ENCODE measurements around the gene DDX50. TPM values are rescaled to one million over a fixed set of nuclear protein-coding genes. Genes with fewer than 3 reads are reported as not detected.
"Not testable (repeated sequence)": the region's sequence is repeated elsewhere in the genome, so short reads cannot be mapped to it uniquely, and the experiment has no call there.

Gene DDX50, protein sequence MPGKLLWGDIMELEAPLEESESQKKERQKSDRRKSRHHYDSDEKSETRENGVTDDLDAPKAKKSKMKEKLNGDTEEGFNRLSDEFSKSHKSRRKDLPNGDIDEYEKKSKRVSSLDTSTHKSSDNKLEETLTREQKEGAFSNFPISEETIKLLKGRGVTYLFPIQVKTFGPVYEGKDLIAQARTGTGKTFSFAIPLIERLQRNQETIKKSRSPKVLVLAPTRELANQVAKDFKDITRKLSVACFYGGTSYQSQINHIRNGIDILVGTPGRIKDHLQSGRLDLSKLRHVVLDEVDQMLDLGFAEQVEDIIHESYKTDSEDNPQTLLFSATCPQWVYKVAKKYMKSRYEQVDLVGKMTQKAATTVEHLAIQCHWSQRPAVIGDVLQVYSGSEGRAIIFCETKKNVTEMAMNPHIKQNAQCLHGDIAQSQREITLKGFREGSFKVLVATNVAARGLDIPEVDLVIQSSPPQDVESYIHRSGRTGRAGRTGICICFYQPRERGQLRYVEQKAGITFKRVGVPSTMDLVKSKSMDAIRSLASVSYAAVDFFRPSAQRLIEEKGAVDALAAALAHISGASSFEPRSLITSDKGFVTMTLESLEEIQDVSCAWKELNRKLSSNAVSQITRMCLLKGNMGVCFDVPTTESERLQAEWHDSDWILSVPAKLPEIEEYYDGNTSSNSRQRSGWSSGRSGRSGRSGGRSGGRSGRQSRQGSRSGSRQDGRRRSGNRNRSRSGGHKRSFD
- total RNA-seq, result 41.3 TPM

DNA sequence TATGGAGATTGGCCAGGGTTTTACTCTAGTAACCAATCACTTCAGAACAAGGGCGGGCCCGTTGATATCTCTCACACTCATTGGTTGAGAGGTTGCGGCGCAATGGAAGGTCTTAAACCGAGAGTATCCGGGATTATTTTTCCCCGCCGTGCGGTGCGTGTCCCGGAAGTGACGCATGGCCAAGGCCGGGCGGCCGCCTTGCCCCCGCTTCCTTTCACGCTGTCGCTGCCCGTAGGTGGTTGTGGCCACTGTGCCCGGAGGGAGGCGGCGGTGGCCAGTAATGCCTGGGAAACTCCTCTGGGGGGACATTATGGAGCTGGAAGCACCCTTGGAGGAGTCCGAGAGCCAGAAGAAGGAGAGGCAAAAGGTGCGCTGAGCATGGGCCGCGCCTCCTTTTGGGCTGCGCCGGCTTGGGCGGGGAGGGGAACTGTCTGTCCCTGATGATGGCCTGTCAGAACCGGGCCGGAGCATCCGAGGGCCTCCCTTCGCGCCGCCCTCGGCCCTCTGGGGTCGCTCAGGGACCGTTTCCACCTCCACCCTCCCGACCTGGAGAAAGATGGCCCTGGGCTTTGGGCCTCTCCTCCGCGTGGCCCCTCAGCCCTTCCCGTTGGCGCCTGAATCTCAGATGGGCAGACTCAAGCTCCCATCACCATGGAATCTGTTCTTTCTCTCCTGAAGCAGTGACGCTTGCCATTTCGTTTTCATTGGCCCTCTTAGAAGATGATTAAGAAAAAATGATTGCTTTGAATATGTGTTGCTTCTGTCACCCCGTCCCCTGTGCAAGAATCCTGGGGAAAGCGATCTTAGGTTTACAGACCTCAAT is at the start of gene DDX50:
Gene DDX50 (plus strand): TSS at position 211 of the 823 bp plus-strand sequence. CDS start 70 bp downstream, at position 281.
- ATAC-seq (peak; percentile 99), DNase-seq (ENCODE audit: low spot score) (peak; percentile 98)
- intact Hi-C loops (cut with DNase I), result no loop called here

DNA sequence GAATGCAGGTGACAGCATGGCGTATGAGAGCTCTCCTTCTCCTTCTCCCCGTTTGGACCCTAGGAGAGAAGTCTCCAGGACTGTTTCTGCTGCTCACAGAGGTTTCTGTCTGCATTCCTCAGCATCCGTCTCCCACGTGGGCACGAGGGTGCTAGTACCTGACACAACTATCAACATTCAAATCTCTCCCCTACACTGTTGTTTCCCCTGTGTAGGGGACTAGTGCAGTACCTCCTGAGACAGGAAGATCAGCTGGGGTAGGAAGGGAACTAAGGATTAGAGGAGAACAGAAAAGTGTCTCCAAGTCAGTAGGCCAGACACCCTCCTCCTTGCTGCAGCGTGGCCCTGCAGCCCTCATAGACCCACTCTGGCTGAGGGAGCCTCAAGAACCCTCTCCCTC is 44.8 kb upstream of the DDX50 start:
- intact Hi-C loops (cut with DNase I), result no loop called here
- no peak for ATAC-seq
- DNase-seq (ENCODE audit: low spot score), result no peak

DNA sequence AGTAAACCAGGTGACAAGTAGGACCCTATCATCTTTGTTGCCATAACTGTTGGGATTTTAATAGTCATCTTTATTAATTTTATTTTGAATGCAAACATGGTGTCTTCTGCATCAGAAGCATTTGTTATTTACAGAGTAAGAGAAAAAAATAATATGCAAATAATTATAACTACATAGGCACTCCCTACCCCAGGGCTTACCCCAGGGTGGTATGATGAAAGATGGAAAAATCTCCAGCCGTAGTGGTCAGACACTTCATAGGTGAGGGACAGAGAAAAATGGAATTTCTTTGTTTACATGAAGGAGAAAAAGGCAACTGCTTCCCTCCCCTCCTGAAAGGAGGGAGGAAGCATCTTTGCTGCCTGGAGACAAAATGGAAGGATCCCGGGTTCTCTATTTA is 44.1 kb upstream of the DDX50 start:
- no peak for ATAC-seq

DNA sequence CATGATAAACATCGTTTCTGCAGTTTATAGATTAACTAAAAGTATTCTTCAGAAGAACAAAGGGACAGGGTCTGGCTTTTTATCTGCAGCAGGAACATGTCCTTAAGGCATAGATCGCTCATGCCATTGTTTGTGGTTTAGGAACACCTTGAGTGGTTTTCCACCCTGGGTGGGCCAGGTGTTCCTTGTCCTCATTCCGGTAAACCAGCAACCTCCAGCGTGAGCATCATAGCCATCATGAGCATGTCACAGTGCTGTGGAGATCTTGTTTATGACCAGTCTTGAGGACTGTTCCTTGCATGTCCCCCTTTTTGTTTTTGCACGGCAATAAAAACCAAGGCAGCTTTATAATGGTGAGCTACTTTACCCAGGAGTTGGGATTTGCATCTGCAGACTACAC is 39.9 kb upstream of the DDX50 start:
- no peak for DNase-seq (ENCODE audit: low spot score)
- no peak for ATAC-seq
- intact Hi-C loops (cut with DNase I), result loop anchor here (10.0 kb wide), 1 partner anchor 1124 kb away; no protein-coding TSS in a partner anchor

More for the DNA sequence above, 44.1 kb upstream of the DDX50 start:
- intact Hi-C loops (cut with DNase I), result no loop called here
- DNase-seq (ENCODE audit: low spot score), result no peak

DNA sequence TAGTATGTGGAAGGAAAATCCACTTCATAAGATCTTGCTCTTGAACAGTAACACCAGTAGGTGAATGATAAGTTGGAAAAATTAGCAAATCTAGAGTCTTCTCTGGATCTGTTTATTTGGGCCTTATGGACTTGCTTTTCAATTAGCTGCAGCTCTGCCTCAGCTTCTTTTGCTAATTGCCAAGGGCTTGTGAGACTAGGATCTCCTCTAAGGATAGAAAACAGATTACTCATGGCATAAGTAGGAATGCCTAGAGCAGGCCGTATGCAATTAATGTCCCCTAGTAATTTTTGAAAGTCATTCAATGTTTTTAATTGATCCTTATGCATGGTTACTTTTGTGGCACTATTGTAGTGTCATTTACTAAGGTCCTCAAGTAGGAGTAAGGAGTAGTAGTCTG is 36.5 kb upstream of the DDX50 start:
- ATAC-seq (no peak), DNase-seq (ENCODE audit: low spot score) (no peak)
- intact Hi-C loops (cut with DNase I), result loop anchor here (10.0 kb wide), 1 partner anchor 1120 kb away; no protein-coding TSS in a partner anchor

DNA sequence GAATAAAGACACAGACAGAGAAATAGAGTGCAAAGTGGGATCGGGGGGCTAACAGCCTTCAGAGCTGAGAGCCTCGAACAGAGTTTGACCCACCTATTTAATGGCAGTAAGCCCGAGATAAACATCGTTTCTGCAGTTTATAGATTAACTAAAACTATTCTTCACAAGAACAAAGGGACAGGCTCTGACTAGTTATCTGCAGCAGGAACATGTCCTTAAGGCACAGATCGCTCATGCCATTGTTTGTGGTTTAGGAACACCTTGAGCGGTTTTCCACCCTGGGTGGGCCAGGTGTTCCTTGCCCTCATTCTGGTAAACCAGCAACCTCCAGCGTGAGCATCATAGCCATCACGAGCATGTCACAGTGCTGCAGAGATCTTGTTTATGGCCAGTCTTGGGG is 32.9 kb upstream of the DDX50 start:
- intact Hi-C loops (cut with DNase I), result loop anchor here (10.0 kb wide), 1 partner anchor 1117 kb away; no protein-coding TSS in a partner anchor
- not testable (repeated sequence) for ATAC-seq; DNase-seq (ENCODE audit: low spot score)

DNA sequence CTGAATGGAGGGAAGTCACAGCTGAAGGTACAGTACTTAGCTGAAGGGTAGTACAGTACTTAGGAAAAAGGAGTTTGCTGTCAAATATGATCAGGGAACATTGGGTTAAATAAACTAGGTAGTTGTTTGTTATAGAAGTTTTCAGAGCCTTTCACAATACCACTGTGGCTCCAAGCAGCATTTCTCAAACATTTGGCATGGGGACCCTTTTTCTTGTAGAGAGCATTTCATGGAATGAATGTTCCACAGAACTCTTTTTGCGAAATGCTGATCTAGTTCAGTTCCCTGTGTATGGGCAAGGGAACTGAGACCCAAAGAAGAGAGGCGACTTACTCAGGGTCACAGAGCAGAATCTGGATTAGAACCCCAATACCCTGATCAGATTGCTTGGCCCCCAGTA is 31.5 kb upstream of the DDX50 start:
- ATAC-seq (peak; percentile 22), DNase-seq (ENCODE audit: low spot score) (no peak)
- intact Hi-C loops (cut with DNase I), result loop anchor here (10.0 kb wide), 1 partner anchor 1115 kb away; no protein-coding TSS in a partner anchor

DNA sequence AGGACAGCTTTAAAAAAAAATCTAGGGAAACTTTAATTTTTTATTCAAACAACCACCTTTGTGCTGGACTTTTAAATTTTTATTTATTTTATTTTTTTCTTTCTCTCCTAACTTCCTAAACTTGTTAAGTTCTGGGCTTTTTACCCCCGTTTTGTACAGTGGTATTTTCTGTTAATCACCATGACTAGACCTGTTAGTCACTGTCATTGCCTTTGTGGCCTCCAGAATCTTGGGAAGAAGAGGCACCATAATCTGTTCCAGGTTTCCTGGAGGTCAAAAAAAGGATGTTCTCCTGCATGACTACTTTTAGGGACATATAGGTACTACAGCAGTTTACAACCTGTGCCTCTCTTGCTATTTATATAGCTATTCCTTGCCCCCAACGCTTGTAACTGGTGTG is 31.1 kb upstream of the DDX50 start:
- intact Hi-C loops (cut with DNase I), result no loop called here
- no peak for DNase-seq (ENCODE audit: low spot score)
- no peak for ATAC-seq

DNA sequence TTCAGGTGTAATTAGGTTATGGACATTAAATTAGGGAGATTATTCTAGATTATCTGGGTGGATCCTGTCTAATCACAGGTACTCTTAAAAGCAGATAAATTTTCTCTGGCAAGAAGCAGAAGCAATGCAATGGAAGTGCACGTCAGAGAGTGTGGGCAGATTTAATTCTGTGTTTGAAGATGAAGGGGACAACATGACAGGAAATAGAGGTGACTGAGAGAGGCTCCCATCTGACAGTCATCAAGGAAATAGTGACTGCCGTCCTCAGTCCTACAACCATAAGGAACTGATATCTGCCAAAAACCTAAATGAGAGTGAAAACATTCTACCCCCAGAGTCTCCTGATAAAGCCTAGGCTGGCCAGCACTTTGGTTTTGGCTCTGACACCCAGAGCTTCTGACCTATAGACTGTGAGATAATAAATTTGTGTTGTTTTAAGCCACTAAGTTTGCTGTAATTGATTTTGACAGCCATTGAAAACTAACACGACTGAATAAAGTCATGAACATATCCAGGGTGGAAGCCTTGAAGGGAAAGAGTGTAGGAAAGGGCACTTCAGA is 30.5 kb upstream of the DDX50 start:
- ATAC-seq (no peak), DNase-seq (ENCODE audit: low spot score) (no peak)
- intact Hi-C loops (cut with DNase I), result no loop called here

DNA sequence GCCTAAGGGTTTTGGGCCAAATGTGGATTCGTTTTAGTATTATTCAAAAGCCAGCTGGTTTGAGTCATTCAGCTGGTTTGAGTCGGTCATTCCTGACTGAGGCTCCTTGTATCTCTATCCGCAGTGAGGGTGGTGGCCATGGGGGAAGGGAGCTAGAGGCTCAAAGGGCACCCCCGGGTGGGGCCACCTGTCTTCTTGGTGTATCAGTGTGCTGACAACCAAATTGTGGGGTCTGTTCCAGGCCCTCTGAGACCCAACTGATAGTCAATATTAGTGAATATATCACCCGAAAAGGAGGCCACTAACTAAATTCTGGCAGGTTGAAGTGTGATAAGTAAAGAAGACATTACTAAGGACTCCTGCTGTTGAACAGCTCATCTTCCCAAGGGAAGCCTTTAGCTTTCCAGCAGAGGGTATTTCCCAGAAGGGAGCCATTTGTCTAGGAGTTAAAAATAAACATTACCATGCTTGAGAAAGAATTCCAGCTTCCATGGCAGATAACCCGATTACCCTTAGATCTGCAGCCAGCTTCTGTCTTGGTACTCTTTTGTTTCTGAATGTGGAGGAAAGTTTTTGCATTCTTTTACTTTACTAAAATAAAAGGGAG is 29.9 kb upstream of the DDX50 start:
- DNase-seq (ENCODE audit: low spot score), result no peak
- peak; percentile 42 for ATAC-seq
- intact Hi-C loops (cut with DNase I), result no loop called here

DNA sequence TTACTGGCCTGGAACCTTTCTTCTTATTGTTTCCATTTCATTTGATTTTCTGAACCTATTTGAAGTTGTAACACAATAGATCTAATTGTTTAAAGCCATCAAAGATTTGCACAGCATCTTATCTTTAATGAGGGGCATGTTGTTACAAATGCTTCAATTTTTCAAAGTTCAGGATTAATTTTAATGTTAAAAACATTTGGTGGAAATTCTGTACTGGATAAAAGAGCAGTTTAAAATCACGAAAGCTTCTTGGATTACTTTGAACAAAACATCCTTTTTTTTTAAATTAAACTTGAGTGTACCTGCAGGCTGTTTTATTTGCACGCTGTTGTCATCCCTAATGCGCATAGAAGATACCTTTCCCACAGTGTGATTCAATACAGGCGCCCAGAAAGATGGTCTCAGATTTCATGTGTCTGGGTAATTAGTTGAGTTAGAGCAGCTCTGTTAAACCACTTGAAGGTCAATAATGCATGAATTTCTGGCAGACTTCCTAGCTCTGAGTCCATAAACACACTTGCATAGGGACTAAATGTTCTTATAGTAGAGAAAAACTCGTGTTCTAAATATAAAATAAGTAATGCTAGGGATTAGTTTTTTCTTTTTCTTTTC is 29.3 kb upstream of the DDX50 start:
- DNase-seq (ENCODE audit: low spot score) (no peak), ATAC-seq (peak; percentile 51)
- intact Hi-C loops (cut with DNase I), result no loop called here

DNA sequence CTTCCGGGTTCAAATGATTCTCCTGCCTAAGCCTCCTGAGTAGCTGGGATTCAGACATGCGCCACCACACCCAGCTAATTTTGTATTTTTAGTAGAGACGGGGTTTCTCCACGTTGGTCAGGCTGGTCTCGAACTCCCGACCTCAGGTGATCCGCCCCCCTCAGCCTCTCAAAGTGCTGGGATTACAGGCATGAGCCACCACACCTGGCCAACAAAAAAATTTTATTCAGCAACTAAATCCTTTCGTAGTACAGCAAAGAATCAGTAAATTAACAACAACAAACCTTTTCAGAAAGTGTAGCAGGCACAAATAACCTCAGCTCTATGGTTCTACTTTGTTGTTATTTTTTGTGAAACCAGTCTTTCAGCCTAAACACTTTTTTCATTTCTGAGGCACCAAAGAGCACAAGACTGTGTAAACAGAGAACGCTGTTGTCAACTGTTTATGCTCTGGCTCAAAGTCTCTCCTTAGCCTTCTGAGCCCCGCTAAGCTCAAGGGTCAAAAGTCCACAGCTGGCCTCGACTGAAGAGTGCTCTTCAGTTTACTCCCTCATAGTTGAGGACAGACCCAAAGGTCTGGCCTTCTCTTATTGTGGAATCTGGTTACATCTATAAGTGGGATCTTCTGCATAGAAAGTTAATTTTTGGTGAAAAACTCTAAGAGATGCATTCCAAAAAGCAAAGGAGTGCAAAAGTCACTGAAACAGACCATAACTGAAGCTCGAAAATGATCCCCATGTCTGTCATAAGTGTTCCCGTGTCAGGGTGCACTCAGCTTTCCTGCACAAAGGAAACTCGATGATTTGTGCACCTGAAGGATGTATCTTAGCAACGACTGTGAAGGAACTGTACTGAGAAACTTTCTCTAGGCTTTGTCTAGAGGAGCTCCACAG is 24.6 kb upstream of the DDX50 start:
- peak; percentile 75 for ATAC-seq
- no peak for DNase-seq (ENCODE audit: low spot score)
- intact Hi-C loops (cut with DNase I), result no loop called here

DNA sequence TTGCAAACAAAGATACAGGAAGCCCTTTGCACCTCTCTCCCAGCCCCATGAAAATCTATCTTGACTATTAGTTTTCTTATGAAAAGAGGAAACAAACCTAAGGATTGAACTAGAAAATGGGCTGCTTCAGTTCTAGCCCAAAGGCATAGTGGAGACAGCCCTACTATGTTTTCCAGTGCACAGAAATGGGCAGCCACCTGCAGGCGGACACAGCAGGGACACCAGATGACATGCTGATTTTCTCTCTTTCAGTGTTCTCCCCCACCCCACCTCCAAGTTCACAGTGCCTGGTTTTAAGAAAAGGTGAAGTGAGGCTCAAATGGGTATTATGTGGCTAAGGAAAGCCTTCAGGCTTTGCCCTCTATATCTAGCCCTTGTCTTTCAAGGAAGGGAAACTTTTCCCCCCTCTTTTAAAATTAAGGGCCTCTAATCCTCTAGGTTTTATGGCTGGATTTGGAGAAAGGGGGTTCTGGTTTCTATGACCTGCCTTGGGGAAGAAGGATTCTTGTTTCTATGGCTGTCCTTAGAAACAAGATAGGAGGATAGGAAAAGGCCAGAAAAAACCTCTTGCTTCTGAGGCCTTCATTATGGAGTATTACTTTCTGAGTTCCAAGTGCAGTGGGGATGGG is 23.5 kb upstream of the DDX50 start:
- ATAC-seq (no peak), DNase-seq (ENCODE audit: low spot score) (no peak)
- intact Hi-C loops (cut with DNase I), result no loop called here

DNA sequence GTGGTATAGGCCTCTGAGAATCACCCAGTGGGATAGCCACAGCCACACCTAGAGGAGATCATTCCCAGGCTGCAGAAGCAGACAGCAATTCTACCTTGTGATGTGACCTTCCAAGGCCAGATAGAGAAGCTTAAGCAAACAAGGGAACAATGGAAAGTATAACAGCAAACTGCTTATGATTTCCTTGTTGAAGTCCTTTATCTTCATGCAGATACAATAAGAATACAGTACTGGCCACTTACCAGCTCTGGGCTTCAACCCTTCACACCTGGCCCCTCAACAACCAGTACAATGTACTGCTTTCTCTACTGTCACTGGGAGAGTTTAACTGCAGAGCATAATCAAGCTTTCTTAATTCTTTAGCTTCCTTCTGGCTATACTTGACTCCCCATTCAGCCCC is 22.6 kb upstream of the DDX50 start:
- ATAC-seq (no peak), DNase-seq (ENCODE audit: low spot score) (no peak)
- intact Hi-C loops (cut with DNase I), result no loop called here

DNA sequence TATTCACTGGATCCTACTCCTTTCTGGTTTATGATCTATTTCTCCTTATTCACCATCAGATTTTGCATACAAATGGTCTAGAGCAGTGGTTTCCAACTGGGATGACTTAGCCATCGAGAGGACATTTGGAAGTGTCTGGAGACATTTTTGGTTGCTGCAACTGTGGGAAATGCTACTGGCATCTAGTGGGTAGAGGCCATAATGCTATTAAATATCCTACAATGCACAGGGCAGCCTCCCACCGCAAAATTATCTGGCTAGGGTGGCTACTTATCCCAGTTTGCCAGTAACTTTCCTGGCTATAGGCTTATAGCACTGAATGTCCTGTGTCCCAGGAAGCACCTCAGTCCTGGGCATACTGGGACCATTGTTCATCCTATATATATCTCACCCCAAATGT is 21.5 kb upstream of the DDX50 start:
- intact Hi-C loops (cut with DNase I), result no loop called here
- ATAC-seq, result no peak
- DNase-seq (ENCODE audit: low spot score), result no peak

DNA sequence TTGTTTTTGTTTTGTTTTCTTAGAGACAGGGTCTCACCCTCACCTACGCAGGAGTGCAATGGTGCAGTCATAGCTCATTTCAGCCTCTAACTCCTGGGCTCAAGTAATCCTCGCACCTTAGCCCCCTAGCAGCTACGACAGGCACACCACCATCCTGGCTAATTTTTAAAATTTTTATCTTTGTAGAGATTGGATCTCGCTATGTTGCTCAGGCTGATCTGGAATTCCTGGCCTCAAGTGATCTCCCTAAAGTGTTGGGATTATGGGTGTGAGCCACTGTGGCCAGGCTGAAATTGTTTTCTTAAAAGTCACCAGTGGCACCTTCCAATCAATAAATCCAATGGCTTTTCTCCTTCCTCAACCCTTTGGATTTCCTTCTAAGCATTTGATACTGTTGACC is 20.9 kb upstream of the DDX50 start:
- intact Hi-C loops (cut with DNase I), result no loop called here
- DNase-seq (ENCODE audit: low spot score), result no peak

DNA sequence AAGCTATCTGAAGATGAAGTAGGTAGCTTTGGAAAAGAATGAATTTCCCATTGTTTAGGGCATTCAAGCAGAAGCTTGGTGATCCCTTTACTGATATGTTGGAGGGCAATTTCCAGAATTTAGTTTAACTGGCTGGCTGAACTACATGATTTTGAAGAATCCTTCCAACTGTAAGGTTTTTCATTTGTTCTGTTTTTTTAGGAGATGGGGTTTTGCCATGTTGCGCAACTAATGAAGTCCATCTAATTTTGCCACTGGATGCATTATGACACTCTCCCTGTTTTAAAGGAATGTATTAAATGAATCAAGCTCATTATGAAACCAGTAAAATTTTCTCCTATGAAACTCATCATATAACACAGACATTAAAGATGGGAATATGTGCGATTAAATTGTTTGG is 6.1 kb upstream of the DDX50 start:
- DNase-seq (ENCODE audit: low spot score), result no peak
- intact Hi-C loops (cut with DNase I), result no loop called here

More for the DNA sequence above, 20.9 kb upstream of the DDX50 start:
- no peak for ATAC-seq

More for the DNA sequence above, 6.1 kb upstream of the DDX50 start:
- no peak for ATAC-seq
